IMR-90 (cell line): ENCODE measurements around the gene CALCOCO2.

Source experiments
- CEBPB ChIP-seq: IDR thresholded peaks from 2 replicates; pipeline ENCODE4 v1.6.1; 2012; ENCODE audit warnings: low read depth, low read length, improper control_type of control experiment
- CHD1 ChIP-seq: IDR thresholded peaks from 2 replicates; pipeline ENCODE4 v1.6.1; 2012; ENCODE audit warnings: low read depth, low read length, improper control_type of control experiment
- FOS ChIP-seq: fragments of 150-350 bp; IDR thresholded peaks from 2 replicates; pipeline ENCODE4 v1.6.1; 2016; ENCODE audit warnings: low read depth, low read length
- MAFK ChIP-seq: IDR thresholded peaks from 2 replicates; pipeline ENCODE4 v1.6.1; 2012; ENCODE audit warnings: low read depth, low read length, improper control_type of control experiment
- MAZ ChIP-seq: IDR thresholded peaks from 2 replicates; pipeline ENCODE4 v1.6.1; 2012; ENCODE audit warnings: low read depth, mild to moderate bottlenecking, low read length, improper control_type of control experiment, moderate library complexity, borderline replicate concordance
- MXI1 ChIP-seq: IDR thresholded peaks from 2 replicates; pipeline ENCODE4 v1.6.1; 2012; ENCODE audit warnings: low read depth, mild to moderate bottlenecking, low read length, moderate library complexity, borderline replicate concordance
- POLR2A ChIP-seq: IDR thresholded peaks from 2 replicates; pipeline ENCODE4 v1.6.1; 2012; ENCODE audit warnings: mild to moderate bottlenecking, low read depth, low read length
- RAD21 ChIP-seq: IDR thresholded peaks from 2 replicates; pipeline ENCODE4 v1.6.1; 2012; ENCODE audit warnings: low read length, improper control_type of control experiment
- RFX5 ChIP-seq: IDR thresholded peaks from 2 replicates; pipeline ENCODE4 v1.8.0; 2012; ENCODE audit warnings: low read depth, mild to moderate bottlenecking, low read length, moderate library complexity
- SMC3 ChIP-seq: fragments of 150-350 bp; IDR thresholded peaks from 2 replicates; pipeline ENCODE4 v1.6.1; 2016; ENCODE audit warnings: low read depth, mild to moderate bottlenecking, antibody characterized with exemption, low read length, moderate library complexity
- TF ChIP-seq, protein P1 (sequence below): conservative IDR thresholded peaks from 2 replicates; pipeline ENCODE4 v1.5.1; 2012; ENCODE audit warnings: mild to moderate bottlenecking, low read depth, low read length, improper control_type of control experiment
- TF ChIP-seq, protein P2 (sequence below): fragments of 150-350 bp; IDR thresholded peaks from 2 replicates; pipeline ENCODE4 v1.6.1; 2016; ENCODE audit warnings: low read depth, mild to moderate bottlenecking, low read length, moderate library complexity, borderline replicate concordance
- TF ChIP-seq, protein P3 (sequence below): fragments of 150-350 bp; IDR thresholded peaks from 2 replicates; pipeline ENCODE4 v1.6.1; 2017; ENCODE audit warnings: mild to moderate bottlenecking, antibody characterized with exemption, low read length, low read depth

DNA sequence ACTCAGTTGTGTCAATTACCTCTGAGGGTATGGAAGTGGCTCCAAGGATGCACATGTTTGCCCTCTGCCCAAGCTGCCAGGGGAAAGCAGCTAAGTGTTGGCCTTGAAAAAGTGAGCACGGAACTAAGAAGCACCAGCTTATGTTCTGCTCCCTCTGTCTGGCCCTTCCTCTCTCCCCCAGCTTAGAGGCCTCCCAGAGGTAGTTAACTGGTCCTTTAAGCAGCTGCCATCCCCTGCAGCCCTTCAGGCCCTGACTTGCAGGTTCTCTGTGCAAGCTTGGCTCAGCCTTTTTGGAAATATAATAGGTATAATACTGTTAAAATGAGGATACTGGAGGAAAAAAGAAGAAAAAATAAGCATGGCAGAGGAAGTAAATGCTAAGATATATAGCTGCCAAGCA lies 70.4 kb downstream of the CALCOCO2 start:
- TF ChIP-seq, protein P1, sequence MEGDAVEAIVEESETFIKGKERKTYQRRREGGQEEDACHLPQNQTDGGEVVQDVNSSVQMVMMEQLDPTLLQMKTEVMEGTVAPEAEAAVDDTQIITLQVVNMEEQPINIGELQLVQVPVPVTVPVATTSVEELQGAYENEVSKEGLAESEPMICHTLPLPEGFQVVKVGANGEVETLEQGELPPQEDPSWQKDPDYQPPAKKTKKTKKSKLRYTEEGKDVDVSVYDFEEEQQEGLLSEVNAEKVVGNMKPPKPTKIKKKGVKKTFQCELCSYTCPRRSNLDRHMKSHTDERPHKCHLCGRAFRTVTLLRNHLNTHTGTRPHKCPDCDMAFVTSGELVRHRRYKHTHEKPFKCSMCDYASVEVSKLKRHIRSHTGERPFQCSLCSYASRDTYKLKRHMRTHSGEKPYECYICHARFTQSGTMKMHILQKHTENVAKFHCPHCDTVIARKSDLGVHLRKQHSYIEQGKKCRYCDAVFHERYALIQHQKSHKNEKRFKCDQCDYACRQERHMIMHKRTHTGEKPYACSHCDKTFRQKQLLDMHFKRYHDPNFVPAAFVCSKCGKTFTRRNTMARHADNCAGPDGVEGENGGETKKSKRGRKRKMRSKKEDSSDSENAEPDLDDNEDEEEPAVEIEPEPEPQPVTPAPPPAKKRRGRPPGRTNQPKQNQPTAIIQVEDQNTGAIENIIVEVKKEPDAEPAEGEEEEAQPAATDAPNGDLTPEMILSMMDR = no peak
- TF ChIP-seq FOS (no peak), MAZ (no peak), POLR2A (no peak), CHD1 (no peak), RAD21 (no peak), CEBPB (no peak), RFX5 (no peak), MXI1 (no peak), SMC3 (no peak), MAFK (no peak)
- TF ChIP-seq, protein P2, sequence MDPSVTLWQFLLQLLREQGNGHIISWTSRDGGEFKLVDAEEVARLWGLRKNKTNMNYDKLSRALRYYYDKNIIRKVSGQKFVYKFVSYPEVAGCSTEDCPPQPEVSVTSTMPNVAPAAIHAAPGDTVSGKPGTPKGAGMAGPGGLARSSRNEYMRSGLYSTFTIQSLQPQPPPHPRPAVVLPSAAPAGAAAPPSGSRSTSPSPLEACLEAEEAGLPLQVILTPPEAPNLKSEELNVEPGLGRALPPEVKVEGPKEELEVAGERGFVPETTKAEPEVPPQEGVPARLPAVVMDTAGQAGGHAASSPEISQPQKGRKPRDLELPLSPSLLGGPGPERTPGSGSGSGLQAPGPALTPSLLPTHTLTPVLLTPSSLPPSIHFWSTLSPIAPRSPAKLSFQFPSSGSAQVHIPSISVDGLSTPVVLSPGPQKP = no peak
- TF ChIP-seq, protein P3, sequence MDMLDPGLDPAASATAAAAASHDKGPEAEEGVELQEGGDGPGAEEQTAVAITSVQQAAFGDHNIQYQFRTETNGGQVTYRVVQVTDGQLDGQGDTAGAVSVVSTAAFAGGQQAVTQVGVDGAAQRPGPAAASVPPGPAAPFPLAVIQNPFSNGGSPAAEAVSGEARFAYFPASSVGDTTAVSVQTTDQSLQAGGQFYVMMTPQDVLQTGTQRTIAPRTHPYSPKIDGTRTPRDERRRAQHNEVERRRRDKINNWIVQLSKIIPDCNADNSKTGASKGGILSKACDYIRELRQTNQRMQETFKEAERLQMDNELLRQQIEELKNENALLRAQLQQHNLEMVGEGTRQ = no peak
